GM21619 (cell line): ENCODE measurements around the gene MYOCOS.
"Not testable (repeated sequence)": the region's sequence is repeated elsewhere in the genome, so short reads cannot be mapped to it uniquely, and the experiment has no call there.

Source experiments
- ATAC-seq: cut with Tn5 transposase; IDR thresholded peaks from one replicate; pipeline ENCODE4 v1.9.1; 2021; ENCODE audit not compliant: unreplicated experiment

The MYOCOS gene, protein sequence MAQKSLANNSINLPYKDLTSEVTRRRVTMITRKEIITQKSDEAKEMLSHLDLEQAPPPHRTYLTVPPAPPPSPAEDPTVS

GRCh38 chr1:171622152-171622462, at the start of gene MYOCOS:
Gene MYOCOS (plus strand): TSS chr1:171622243. CDS start chr1:171623884, 1,641 bp downstream.
- ATAC-seq, result no peak

DNA sequence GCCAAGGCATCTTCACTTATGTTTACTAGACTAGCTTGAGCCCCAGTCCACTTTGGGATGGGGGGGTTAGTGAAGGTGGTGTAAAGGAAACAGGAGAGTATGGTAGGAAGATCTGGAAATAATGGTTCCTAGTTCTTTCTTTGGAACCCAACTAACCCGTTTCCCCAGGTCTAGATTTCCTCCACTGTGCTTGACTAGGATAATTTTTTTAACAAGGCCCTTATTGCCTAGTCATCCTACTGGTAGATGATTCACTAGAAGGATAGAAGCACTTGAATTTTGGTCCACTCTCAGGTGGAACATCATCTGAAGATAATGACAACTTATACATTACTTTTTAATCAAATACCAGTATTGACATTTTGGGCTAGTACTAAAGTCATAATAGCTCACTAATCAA, 45.9 kb upstream of the MYOCOS start:
- ATAC-seq, result no peak

DNA sequence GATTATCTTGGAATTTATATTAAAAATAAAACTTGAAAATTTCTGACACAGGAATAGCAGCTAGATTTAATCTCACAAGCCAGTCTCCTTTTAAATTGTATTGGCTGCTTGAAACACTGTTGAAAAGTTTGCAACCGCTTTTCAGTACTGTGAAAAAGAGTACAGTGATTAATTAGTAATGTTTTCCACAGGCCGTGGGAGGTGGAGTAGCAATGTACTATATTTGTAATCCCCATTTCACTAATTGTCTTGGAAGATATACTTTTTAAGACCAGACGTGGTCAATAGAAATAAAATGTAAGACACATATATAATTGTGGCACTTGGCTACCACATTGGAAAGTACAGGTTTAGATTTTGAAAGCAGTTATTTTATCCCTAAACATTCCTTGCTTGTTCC, 40.8 kb upstream of the MYOCOS start:
- no peak for ATAC-seq

DNA sequence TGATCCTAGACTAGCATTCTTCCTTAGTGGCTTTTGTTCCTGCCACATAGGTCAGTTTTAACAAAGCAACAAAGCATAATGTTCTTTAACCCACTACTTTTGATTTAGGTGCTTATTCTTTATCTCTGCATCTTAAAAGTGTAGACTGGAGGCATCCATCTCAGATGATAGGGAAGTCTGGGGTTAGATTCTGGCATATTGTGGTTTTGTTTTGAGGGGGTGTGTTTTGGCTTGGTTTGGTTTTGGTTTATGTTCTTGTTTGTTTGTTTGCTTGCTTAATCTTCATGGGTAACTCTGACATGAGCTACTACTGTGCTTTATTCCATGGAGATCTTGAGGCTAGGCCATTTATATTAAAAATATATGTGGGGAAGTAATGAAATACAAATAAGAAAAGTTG, 40.3 kb upstream of the MYOCOS start:
- ATAC-seq, result no peak

DNA sequence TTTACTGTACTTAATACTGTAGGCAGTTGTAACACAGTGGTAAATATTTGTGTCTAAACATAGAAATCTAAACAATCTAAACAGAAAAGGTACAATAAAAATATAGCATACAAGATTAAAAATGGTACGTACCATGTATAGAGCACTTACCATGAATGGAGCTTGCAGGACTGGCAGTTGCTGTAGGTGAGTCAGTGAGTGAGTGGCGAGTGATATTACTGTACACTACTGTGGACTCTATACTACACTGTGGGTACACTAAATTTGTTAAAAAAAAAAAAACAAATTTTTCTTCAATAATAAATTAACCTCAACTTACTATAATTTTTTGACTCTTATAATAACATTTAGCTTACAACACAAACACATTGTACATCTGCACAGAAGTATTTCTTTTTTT, 39.5 kb upstream of the MYOCOS start:
- ATAC-seq, result no peak

GRCh38 chr1:171583591-171584201, 38.3 kb upstream of the MYOCOS start:
- ATAC-seq, result no peak

DNA sequence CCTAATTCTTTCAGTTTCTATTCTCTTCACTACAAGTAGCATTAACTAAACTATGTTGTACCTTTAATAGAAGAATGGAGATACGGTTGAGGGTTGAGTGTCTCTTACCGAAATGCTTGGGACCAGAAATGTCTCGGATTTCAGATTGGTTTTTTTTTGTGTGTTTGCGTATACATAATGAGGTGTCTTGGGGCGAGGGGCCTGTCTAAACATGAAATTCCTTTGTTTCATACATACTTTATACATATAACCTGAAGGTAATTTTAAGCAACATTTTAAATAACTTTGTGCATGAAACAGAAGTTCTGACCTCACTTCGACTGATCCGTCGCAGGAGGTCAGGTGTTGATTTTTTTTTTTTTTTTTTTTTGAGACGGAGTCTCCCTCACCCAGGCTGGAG, 36.3 kb upstream of the MYOCOS start:
- no peak for ATAC-seq

- no peak for ATAC-seq
Measured at GRCh38 chr1:171588230-171588629, 33.8 kb upstream of the MYOCOS start.

GRCh38 chr1:171590022-171590421, 32.0 kb upstream of the MYOCOS start:
- ATAC-seq, result no peak

GRCh38 chr1:171595324-171595723, 26.7 kb upstream of the MYOCOS start:
- no peak for ATAC-seq

DNA sequence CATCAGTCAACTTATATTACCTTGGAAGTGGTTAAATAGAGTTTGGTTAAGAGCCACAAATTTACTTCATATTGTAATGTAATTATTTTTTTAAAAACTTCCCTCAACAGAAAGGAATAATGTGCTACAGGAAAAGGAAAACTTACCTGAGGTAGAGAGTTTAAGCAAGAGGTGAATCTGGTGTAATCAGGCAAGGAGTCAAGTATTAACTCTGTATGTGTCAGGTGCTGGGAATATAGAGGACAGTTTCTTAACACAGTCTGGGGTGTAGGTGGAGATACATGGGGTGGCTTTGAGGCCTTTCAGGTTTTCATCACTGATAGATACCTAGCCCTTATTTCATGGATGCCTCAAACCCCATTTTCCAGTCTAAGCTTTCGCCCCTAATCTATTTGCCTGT, 25.9 kb upstream of the MYOCOS start:
- no peak for ATAC-seq

DNA sequence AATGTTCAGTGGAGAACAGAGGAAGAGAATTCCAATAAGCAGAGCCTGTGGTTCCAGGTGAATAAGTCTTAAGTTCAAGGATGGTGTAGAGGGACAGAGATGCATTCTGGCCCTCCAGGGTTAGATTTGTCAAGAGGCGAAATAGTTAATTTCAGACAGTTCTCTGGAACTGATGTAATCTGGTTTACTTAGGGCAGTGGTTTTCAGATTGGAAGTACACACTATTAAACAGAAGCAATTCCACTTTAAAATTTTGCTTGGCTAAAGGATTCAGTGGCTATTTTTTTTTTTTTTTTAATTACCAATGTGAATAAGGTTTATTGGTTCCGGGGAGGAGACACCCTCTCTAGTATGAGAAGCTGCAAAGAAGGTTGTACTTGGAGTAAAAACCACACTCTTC, 25.3 kb upstream of the MYOCOS start:
- ATAC-seq, result no peak

DNA sequence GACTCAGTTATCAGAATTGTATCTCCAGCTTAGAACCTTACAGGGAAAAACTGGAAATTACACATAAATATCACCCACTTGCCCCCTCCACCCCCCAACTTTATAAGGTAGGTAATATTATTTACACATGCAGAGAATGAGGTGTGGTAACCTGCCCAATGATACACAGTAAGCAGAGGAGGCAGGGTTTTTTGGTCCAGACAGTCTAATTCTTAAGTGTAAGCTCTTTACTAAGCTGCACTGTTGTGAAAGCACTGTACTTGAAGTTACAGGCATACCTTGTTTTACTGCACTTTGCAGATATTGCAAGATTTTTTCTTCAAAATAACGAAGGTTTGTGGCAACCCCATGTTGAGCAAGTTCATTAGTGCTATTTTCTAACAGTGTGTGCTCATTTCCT, 24.8 kb upstream of the MYOCOS start:
- no peak for ATAC-seq

- peak; percentile 46 for ATAC-seq
Measured at GRCh38 chr1:171600310-171600709, 21.7 kb upstream of the MYOCOS start.

DNA sequence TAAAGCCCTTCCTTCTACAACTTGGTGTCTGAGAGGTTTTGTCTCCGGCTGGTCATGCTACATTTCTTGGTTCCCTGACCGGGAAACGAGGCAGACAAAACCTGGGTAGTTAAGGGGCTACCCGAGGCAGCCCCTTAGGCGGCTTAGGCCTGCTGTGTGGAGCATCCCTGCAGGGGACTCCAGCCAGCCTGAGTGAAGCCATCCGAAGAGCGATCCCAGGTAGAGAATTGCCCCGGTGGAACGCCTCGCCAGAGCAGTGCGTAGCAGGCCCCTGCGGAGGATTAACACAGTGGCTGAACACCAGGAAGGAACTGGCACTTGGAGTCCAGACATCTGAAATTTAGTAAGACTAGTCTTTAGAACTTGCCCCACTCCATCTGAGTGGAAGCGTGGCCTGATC, 21.2 kb upstream of the MYOCOS start:
- no peak for ATAC-seq

GRCh38 chr1:171603042-171603441, 19.0 kb upstream of the MYOCOS start:
- not testable (repeated sequence) for ATAC-seq

- peak; percentile 48 for ATAC-seq
Measured at GRCh38 chr1:171606402-171606941, 15.6 kb upstream of the MYOCOS start.

- no peak for ATAC-seq
Measured at GRCh38 chr1:171610385-171610784, 11.7 kb upstream of the MYOCOS start.

- ATAC-seq, result no peak
Measured at GRCh38 chr1:171611306-171611705, 10.7 kb upstream of the MYOCOS start.

- ATAC-seq, result no peak
Measured at GRCh38 chr1:171613282-171613681, 8.8 kb upstream of the MYOCOS start.

DNA sequence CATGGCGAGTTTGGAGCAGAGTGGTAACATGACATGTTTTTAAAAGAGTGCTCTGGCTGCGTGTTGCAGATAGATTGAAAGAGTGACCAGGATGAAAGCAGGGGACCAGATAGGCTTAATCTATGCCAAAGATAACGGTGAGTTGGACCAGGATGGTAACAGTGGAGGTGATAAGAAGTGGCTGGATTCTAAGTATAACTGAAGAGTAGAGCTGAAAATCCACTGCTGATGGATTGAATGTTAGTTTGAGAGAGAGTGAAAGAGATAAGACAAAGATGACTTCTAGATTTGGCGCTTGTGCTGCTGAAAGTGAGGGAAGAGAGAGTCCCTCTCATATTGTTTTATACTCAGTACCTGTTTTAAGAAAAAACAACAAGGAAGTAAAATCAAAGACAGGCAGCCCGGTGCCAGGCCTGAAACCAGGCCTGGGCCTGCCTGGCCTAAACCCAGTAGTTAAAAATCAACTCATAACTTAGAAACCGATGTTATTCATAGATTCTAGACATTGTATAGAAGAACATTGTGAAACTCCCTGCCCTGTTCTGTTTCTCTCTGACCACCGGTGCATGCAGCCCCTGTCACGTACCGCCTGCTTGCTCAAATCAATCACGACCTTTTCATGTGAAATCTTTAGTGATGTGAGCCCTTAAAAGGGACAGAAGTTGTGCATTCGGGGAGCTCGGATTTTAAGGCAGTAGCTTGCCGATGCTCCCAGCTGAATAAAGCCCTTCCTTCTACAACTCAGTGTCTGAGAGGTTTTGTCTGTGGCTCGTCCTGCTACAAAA, 6.7 kb upstream of the MYOCOS start:
- ATAC-seq, result peak; percentile 41

DNA sequence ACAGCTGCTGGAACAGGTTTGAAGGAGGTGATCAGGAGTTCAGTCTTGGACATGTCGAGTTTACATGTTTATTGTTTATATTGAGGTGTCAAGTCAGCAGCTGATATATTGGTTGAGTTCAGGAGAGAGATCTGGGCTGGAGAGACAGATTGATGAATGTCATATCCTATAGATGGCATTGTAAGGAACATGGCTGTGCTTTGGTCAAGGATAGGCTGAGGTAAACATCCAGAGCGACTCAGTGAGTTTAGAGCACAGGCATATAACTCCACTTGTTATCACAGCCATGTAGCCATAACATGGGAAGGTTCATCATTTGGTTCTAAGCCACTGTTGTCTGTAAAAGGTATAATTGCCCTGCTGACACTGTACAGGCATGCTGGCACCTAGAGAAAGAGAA, 5.5 kb upstream of the MYOCOS start:
- ATAC-seq, result no peak
